Forelimb muscle (tissue), 1 donor: Measurements from ENCODE around the gene CAPN5. TPM values are rescaled to one million over a fixed set of nuclear protein-coding genes. Genes with fewer than 3 reads are reported as not detected.

Experiments
- DNase-seq: peaks from one replicate; pipeline ENCODE4 v3.0.0-alpha.2; 2013; ENCODE audit warnings: low read depth
- polyA plus RNA-seq: library from polyadenylated mRNA; unstranded; fragments of 120-200 nt; gene quantifications from one replicate; pipeline ENCODE4 v1.2.1, GENCODE V29; 2013; ENCODE audit not compliant: insufficient read length

Gene CAPN5
- polyA plus RNA-seq, 1 donor = 10.5 TPM

GRCh38 chr11:77063861-77064260 is 2.9 kb upstream of the CAPN5 start:
- no peak for DNase-seq

GRCh38 chr11:77064648-77065217 is 2.0 kb upstream of the CAPN5 start:
- no peak for DNase-seq

- no peak for DNase-seq
Measured at GRCh38 chr11:77065878-77066228, 918 bp upstream of the CAPN5 start.

GRCh38 chr11:77067861-77068443 is 1.2 kb downstream of the CAPN5 start:
- DNase-seq = no peak

- DNase-seq = no peak
Measured at GRCh38 chr11:77068457-77069335, 1.9 kb downstream of the CAPN5 start.

- no peak for DNase-seq
Measured at GRCh38 chr11:77069336-77069968, 2.7 kb downstream of the CAPN5 start.

- DNase-seq = no peak
Measured at GRCh38 chr11:77069969-77070582, 3.3 kb downstream of the CAPN5 start.

GRCh38 chr11:77071077-77071476 is 4.3 kb downstream of the CAPN5 start:
- no peak for DNase-seq

GRCh38 chr11:77071671-77072605 is 5.2 kb downstream of the CAPN5 start:
- DNase-seq = no peak

GRCh38 chr11:77072851-77073327 is 6.1 kb downstream of the CAPN5 start:
- no peak for DNase-seq

GRCh38 chr11:77073328-77074001 is 6.7 kb downstream of the CAPN5 start:
- peak; percentile 85 for DNase-seq

GRCh38 chr11:77074205-77074604 is 7.4 kb downstream of the CAPN5 start:
- DNase-seq = no peak

- no peak for DNase-seq
Measured at GRCh38 chr11:77074626-77075221, 8.0 kb downstream of the CAPN5 start.

- no peak for DNase-seq
Measured at GRCh38 chr11:77075425-77075905, 8.7 kb downstream of the CAPN5 start.

GRCh38 chr11:77079666-77080065 is 12.9 kb downstream of the CAPN5 start:
- DNase-seq = no peak

GRCh38 chr11:77080643-77081210 is 14.0 kb downstream of the CAPN5 start:
- no peak for DNase-seq

GRCh38 chr11:77081381-77081851 is 14.6 kb downstream of the CAPN5 start:
- DNase-seq = no peak

GRCh38 chr11:77081976-77082836 is 15.4 kb downstream of the CAPN5 start:
- no peak for DNase-seq
